HG02885 (cell line): Measurements from ENCODE around the gene RNF213.
A peak's percentile ranks its signal among the peaks of the same experiment; 100 is the strongest.

Experiments used
- ATAC-seq: cut with Tn5 transposase; IDR thresholded peaks from one replicate; pipeline ENCODE4 v1.9.1; 2021; ENCODE audit warnings: mild to moderate bottlenecking; ENCODE audit not compliant: unreplicated experiment, poor library complexity

The RNF213 gene

GRCh38 chr17:80260791-80261158 lies at the start of gene RNF213:
Gene RNF213 (plus strand): TSS chr17:80260852. CDS start chr17:80263682, 2,830 bp downstream.
- ATAC-seq = peak; percentile 29

- no peak for ATAC-seq
Observed at GRCh38 chr17:80212109-80212508, 48.5 kb upstream of the RNF213 start.

- no peak for ATAC-seq
Observed at GRCh38 chr17:80212511-80212910, 48.1 kb upstream of the RNF213 start.

- ATAC-seq = no peak
Observed at GRCh38 chr17:80212962-80213642, 47.5 kb upstream of the RNF213 start.

- no peak for ATAC-seq
Observed at GRCh38 chr17:80213643-80213975, 47.0 kb upstream of the RNF213 start.

GRCh38 chr17:80214012-80214877 lies 46.4 kb upstream of the RNF213 start:
- no peak for ATAC-seq

GRCh38 chr17:80214878-80215210 lies 45.8 kb upstream of the RNF213 start:
- ATAC-seq = no peak

- ATAC-seq = no peak
Observed at GRCh38 chr17:80216473-80217456, 43.9 kb upstream of the RNF213 start.

- no peak for ATAC-seq
Observed at GRCh38 chr17:80217703-80218362, 42.8 kb upstream of the RNF213 start.

- ATAC-seq = no peak
Observed at GRCh38 chr17:80218391-80218790, 42.3 kb upstream of the RNF213 start.

GRCh38 chr17:80219013-80219762 lies 41.5 kb upstream of the RNF213 start:
- ATAC-seq = peak; percentile 50

- ATAC-seq = peak; percentile 5
Observed at GRCh38 chr17:80219763-80220053, 40.9 kb upstream of the RNF213 start.

GRCh38 chr17:80220054-80220735 lies 40.5 kb upstream of the RNF213 start, which contains the start of the genes SGSH and SLC26A11:
Gene SGSH (minus strand): TSS chr17:80220333. CDS start chr17:80220313, 20 bp downstream.
Gene SLC26A11 (plus strand): TSS chr17:80220427. CDS start chr17:80221561, 1,134 bp downstream.
- ATAC-seq = peak; percentile 58

GRCh38 chr17:80220736-80221215 lies 39.9 kb upstream of the RNF213 start:
- ATAC-seq = peak; percentile 15

- no peak for ATAC-seq
Observed at GRCh38 chr17:80221351-80222105, 39.1 kb upstream of the RNF213 start.

- ATAC-seq = no peak
Observed at GRCh38 chr17:80222376-80223141, 38.1 kb upstream of the RNF213 start.

- no peak for ATAC-seq
Observed at GRCh38 chr17:80223142-80223815, 37.4 kb upstream of the RNF213 start.
